Left lung (tissue), 10 donors: ENCODE results near the gene MKRN2OS. TPM values are rescaled to one million over a fixed set of nuclear protein-coding genes. Genes with fewer than 3 reads are reported as not detected.

ENCODE experiments used
- ATAC-seq: fragments of 200-7000 bp; cut with Tn5 transposase; one replicate; pipeline ENCODE4 v1.9.1; 2020; ENCODE audit warnings: moderate library complexity
- DNase-seq, 4 donors: peaks; one replicate each; pipeline ENCODE4 v3.0.0-alpha.2; 2013 to 2020
- H3K27ac ChIP-seq, 2 donors: fragments of 200-600 bp; sonication (generic) in 1 of 2; one replicate each; pipeline versions ENCODE4 v1.5.0 to v1.8.0; 2020 to 2021
- H3K27me3 ChIP-seq, 2 donors: fragments of 200-600 bp; sonication (generic) in 1 of 2; one replicate each; pipeline versions ENCODE4 v1.5.0 to v1.8.0; 2020 to 2021
- H3K36me3 ChIP-seq, 2 donors: fragments of 200-600 bp; sonication (generic) in 1 of 2; one replicate each; pipeline versions ENCODE4 v1.5.0 to v1.8.0; 2020 to 2021
- H3K4me1 ChIP-seq, 2 donors: fragments of 200-600 bp; one replicate each; pipeline ENCODE4 v1.8.0; 2021
- H3K4me3 ChIP-seq, 2 donors: fragments of 200-600 bp; sonication (generic) in 1 of 2; one replicate each; pipeline versions ENCODE4 v1.5.0 to v1.8.0; 2020 to 2021; ENCODE audit warnings: mild to moderate bottlenecking in 1 of 2
- H3K9me3 ChIP-seq, 2 donors: fragments of 200-600 bp; sonication (generic) in 1 of 2; one replicate each; pipeline versions ENCODE4 v1.5.0 to v1.8.0; 2020 to 2021
- intact Hi-C, 2 donors: fragments of 100-400 bp; cut with DNase I; formaldehyde crosslinking; loops; one replicate each; pipeline versions ENCODE4 v1.11.2 to v1.14.2; 2022
- polyA plus RNA-seq, 6 donors: library from polyadenylated mRNA; unstranded; fragments of 120-200 nt; gene quantifications; one replicate each; pipeline ENCODE4 v1.2.1, GENCODE V29; 2013; ENCODE audit not compliant: insufficient read length in 6 of 6
- total RNA-seq, 2 donors: library from RNA; stranded (reverse); fragmentation: NEBNext Ultra II Directional; extraction: Animal tissue kit (Norgen Biotek cat#: 25700); gene quantifications; one replicate each; pipeline ENCODE4 v1.2.1, GENCODE V29; 2021
- TF ChIP-seq, protein P1 (sequence below), 2 donors: fragments of 200-600 bp; sonication (generic) in 1 of 2; IDR thresholded peaks; one replicate each; pipeline versions ENCODE4 v1.5.0 to v1.8.0; 2021; ENCODE audit warnings: antibody characterized with exemption in 2 of 2
- donor health status: DM: no; HTN: yes; CAD: no.
- donor health status: DM: no; HTN: no; CAD: no.

Gene MKRN2OS
- total and polyA plus RNA-seq, 8 donors, result 0.52 to 2.1 (median 1.3) TPM

DNA sequence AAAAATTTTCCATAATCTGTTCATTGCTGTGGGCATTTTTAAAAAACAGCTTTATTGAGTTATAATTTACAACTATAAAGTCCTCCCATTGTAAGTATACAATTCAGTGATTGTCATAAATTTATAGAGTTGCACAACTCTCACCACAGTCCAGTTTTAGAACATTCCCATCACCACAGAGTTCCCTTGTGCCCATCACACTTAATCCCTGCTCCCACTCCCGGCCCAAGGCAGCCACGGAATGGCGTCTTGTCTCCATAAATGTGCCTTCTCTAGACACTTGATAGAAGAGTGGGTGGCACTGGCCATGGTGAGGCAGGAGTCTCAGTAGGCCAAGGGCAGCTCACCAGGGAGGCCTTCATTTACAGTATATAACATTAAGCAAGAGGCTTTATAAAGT lies 54.8 kb downstream of the MKRN2OS start:
- Histone ChIP-seq H3K27me3 (no peaks in the 10 kb centered on the region), H3K36me3 (peaks cover 0 to 47% of the 10 kb centered on the region in 2 donors), H3K27ac (no peak overlapping the region), H3K4me1 (peaks cover 0 to 5% of the 10 kb centered on the region in 2 donors), H3K4me3 (no peak overlapping the region), H3K9me3 (no peaks in the 10 kb centered on the region)
- TF ChIP-seq, protein P1, sequence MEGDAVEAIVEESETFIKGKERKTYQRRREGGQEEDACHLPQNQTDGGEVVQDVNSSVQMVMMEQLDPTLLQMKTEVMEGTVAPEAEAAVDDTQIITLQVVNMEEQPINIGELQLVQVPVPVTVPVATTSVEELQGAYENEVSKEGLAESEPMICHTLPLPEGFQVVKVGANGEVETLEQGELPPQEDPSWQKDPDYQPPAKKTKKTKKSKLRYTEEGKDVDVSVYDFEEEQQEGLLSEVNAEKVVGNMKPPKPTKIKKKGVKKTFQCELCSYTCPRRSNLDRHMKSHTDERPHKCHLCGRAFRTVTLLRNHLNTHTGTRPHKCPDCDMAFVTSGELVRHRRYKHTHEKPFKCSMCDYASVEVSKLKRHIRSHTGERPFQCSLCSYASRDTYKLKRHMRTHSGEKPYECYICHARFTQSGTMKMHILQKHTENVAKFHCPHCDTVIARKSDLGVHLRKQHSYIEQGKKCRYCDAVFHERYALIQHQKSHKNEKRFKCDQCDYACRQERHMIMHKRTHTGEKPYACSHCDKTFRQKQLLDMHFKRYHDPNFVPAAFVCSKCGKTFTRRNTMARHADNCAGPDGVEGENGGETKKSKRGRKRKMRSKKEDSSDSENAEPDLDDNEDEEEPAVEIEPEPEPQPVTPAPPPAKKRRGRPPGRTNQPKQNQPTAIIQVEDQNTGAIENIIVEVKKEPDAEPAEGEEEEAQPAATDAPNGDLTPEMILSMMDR (IDR thresholded peaks at IDR 0.05), result no peak
- intact Hi-C loops, result no loop called here
- ATAC-seq, result no peak
- no peak for DNase-seq

DNA sequence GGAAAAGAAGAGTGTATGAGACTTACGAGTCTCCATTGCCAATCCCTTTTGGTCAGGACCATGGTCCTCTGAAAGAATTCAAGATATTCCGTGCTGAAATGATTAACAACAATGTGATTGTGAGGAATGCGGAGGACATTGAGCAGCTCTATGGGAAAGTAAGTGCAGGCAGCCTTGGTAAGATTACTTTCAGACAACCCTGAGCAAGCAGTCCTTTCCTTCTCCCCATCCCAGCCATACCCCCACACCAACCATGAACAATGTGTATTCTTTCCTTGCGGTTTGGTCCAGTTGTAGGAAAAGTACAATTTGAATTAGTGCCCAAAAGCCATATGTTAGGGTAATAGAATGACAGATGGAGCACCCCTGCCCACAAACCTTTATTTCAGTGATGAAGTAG lies 55.5 kb downstream of the MKRN2OS start:
- Histone ChIP-seq H3K27me3 (no peaks in the 10 kb centered on the region), H3K36me3 (peaks cover 0 to 46% of the 10 kb centered on the region in 2 donors), H3K27ac (no peak overlapping the region), H3K4me3 (no peak overlapping the region), H3K9me3 (no peaks in the 10 kb centered on the region), H3K4me1 (peaks cover 6 to 12% of the 10 kb centered on the region in 2 donors)
- intact Hi-C loops, result no loop called here
- ATAC-seq, result no peak
- TF ChIP-seq, protein P1 (IDR thresholded peaks at IDR 0.05), result no peak
- no peak for DNase-seq

Other genes starting within 250 kb of the MKRN2OS start
- 10 to 100 TPM in 1 of 2 donors, 1 to 10 TPM in 1; 8.1 to 15.1 TPM for gene TSEN2, start 61.0 kb downstream of the MKRN2OS start, total RNA-seq
- 10 to 100 TPM; 17.4 to 29.1 (median 24.3) TPM for gene TSEN2, start 61.0 kb downstream of the MKRN2OS start, polyA plus RNA-seq
- gene MKRN2, start 11.6 kb upstream of the MKRN2OS start, total RNA-seq, result 10 to 100 TPM; 20.3 to 23.4 TPM
- 10 to 100 TPM; 36.4 to 40.5 (median 36.9) TPM for gene MKRN2, start 11.6 kb upstream of the MKRN2OS start, polyA plus RNA-seq
- 10 to 100 TPM; 75.8 to 89.9 TPM for gene RAF1, start 118.6 kb upstream of the MKRN2OS start, total RNA-seq
- 100 to 1,000 TPM; 125 to 147 (median 130) TPM for gene RAF1, start 118.6 kb upstream of the MKRN2OS start, polyA plus RNA-seq
- gene TMEM40, start 213.8 kb upstream of the MKRN2OS start, total RNA-seq, result 1 to 10 TPM in 1 of 2 donors, not detected in 1; 1.4 TPM
- 1 to 10 TPM; 1.1 to 2.4 (median 1.7) TPM for gene TMEM40, start 213.8 kb upstream of the MKRN2OS start, polyA plus RNA-seq